IPS-15b (cell line): ENCODE results near the gene SLC37A3.
A peak's percentile ranks its signal among the peaks of the same experiment; 100 is the strongest.

Experiments used
- H3K27me3 ChIP-seq: one replicate; pipeline ENCODE4 v1.6.1; 2013; ENCODE audit warnings: low read length; ENCODE audit not compliant: control insufficient read depth, insufficient read depth
- H3K36me3 ChIP-seq: one replicate; pipeline ENCODE4 v1.6.1; 2013; ENCODE audit warnings: low read length; ENCODE audit not compliant: control insufficient read depth, insufficient read depth
- H3K4me1 ChIP-seq: one replicate; pipeline ENCODE4 v1.6.1; 2013; ENCODE audit warnings: mild to moderate bottlenecking, low read length; ENCODE audit not compliant: control insufficient read depth, insufficient read depth
- H3K4me3 ChIP-seq: one replicate; pipeline ENCODE4 v1.5.1; 2013; ENCODE audit warnings: low read depth, low read length
- H3K9ac ChIP-seq: one replicate; pipeline ENCODE4 v1.6.1; 2013; ENCODE audit warnings: low read depth, mild to moderate bottlenecking, low read length
- H3K9me3 ChIP-seq: one replicate; pipeline ENCODE4 v1.6.1; 2013; ENCODE audit warnings: mild to moderate bottlenecking, low read length; ENCODE audit not compliant: control insufficient read depth, insufficient read depth

SLC37A3 gene

GRCh38 chr7:140397784-140398750 lies at the start of gene SLC37A3:
Gene SLC37A3, minus strand, starts transcription at chr7:140398530. Its CDS starts 16,004 bp downstream, at chr7:140382526.
- Histone ChIP-seq H3K9me3 (no peaks in the 10 kb centered on the region), H3K9ac (peak within 1 kb of the TSS; percentile 96), H3K27me3 (no peaks in the 10 kb centered on the region), H3K36me3 (no peaks in the 10 kb centered on the region), H3K4me3 (peak within 1 kb of the TSS; percentile 96), H3K4me1 (peaks cover 3% of the 10 kb centered on the region)

- Histone ChIP-seq H3K4me1 (peaks cover 25% of the 10 kb centered on the region), H3K27me3 (no peaks in the 10 kb centered on the region), H3K36me3 (no peaks in the 10 kb centered on the region), H3K9me3 (no peaks in the 10 kb centered on the region), H3K4me3 (no peak overlapping the region), H3K9ac (no peak overlapping the region)
Measured at GRCh38 chr7:140447841-140448240, 49.5 kb upstream of the SLC37A3 start.

GRCh38 chr7:140446467-140446866 lies 48.1 kb upstream of the SLC37A3 start:
- Histone ChIP-seq H3K9me3 (no peaks in the 10 kb centered on the region), H3K4me1 (peaks cover 20% of the 10 kb centered on the region), H3K4me3 (no peak overlapping the region), H3K36me3 (no peaks in the 10 kb centered on the region), H3K9ac (no peak overlapping the region), H3K27me3 (no peaks in the 10 kb centered on the region)

- no peaks in the 10 kb centered on the region for H3K36me3 ChIP-seq
- no peaks in the 10 kb centered on the region for H3K9me3 ChIP-seq
- H3K4me3 ChIP-seq = no peak overlapping the region
- no peaks in the 10 kb centered on the region for H3K27me3 ChIP-seq
- H3K4me1 ChIP-seq = no peaks in the 10 kb centered on the region
- H3K9ac ChIP-seq = no peak overlapping the region
Measured at GRCh38 chr7:140441519-140441918, 43.2 kb upstream of the SLC37A3 start.

GRCh38 chr7:140440593-140440992 lies 42.3 kb upstream of the SLC37A3 start:
- no peak overlapping the region for H3K9ac ChIP-seq
- H3K9me3 ChIP-seq = no peaks in the 10 kb centered on the region
- no peaks in the 10 kb centered on the region for H3K4me1 ChIP-seq
- H3K27me3 ChIP-seq = no peaks in the 10 kb centered on the region
- H3K36me3 ChIP-seq = no peaks in the 10 kb centered on the region
- H3K4me3 ChIP-seq = no peak overlapping the region

- Histone ChIP-seq H3K9ac (no peak overlapping the region), H3K27me3 (no peaks in the 10 kb centered on the region), H3K9me3 (no peaks in the 10 kb centered on the region), H3K36me3 (no peaks in the 10 kb centered on the region), H3K4me1 (no peaks in the 10 kb centered on the region), H3K4me3 (no peak overlapping the region)
Measured at GRCh38 chr7:140439359-140439758, 41.0 kb upstream of the SLC37A3 start.

GRCh38 chr7:140435252-140435895 lies 37.0 kb upstream of the SLC37A3 start:
- H3K27me3 ChIP-seq = no peaks in the 10 kb centered on the region
- no peaks in the 10 kb centered on the region for H3K9me3 ChIP-seq
- H3K4me1 ChIP-seq = no peaks in the 10 kb centered on the region
- H3K36me3 ChIP-seq = no peaks in the 10 kb centered on the region
- H3K9ac ChIP-seq = no peak overlapping the region
- H3K4me3 ChIP-seq = no peak overlapping the region

GRCh38 chr7:140433396-140433795 lies 35.1 kb upstream of the SLC37A3 start:
- no peaks in the 10 kb centered on the region for H3K9me3 ChIP-seq
- peaks cover 2% of the 10 kb centered on the region for H3K36me3 ChIP-seq
- no peak overlapping the region for H3K9ac ChIP-seq
- no peaks in the 10 kb centered on the region for H3K4me1 ChIP-seq
- H3K4me3 ChIP-seq = no peak overlapping the region
- no peaks in the 10 kb centered on the region for H3K27me3 ChIP-seq

GRCh38 chr7:140426130-140426529 lies 27.8 kb upstream of the SLC37A3 start:
- H3K4me3 ChIP-seq = no peak overlapping the region
- no peak overlapping the region for H3K9ac ChIP-seq
- no peaks in the 10 kb centered on the region for H3K9me3 ChIP-seq
- peaks cover 2% of the 10 kb centered on the region for H3K36me3 ChIP-seq
- no peaks in the 10 kb centered on the region for H3K4me1 ChIP-seq
- H3K27me3 ChIP-seq = no peaks in the 10 kb centered on the region

- H3K9ac ChIP-seq = no peak overlapping the region
Measured at GRCh38 chr7:140425718-140426117, 27.4 kb upstream of the SLC37A3 start.

GRCh38 chr7:140423501-140423900 lies 25.2 kb upstream of the SLC37A3 start:
- H3K4me3 ChIP-seq = no peak overlapping the region

More at GRCh38 chr7:140425718-140426117, 27.4 kb upstream of the SLC37A3 start:
- no peaks in the 10 kb centered on the region for H3K27me3 ChIP-seq
- H3K4me1 ChIP-seq = no peaks in the 10 kb centered on the region
- H3K9me3 ChIP-seq = no peaks in the 10 kb centered on the region
- peaks cover 2% of the 10 kb centered on the region for H3K36me3 ChIP-seq
- no peak overlapping the region for H3K4me3 ChIP-seq

GRCh38 chr7:140421521-140421920 lies 23.2 kb upstream of the SLC37A3 start:
- H3K27me3 ChIP-seq = no peaks in the 10 kb centered on the region
- no peaks in the 10 kb centered on the region for H3K9me3 ChIP-seq
- H3K4me1 ChIP-seq = no peaks in the 10 kb centered on the region
- H3K36me3 ChIP-seq = no peaks in the 10 kb centered on the region
- H3K4me3 ChIP-seq = no peak overlapping the region
- no peak overlapping the region for H3K9ac ChIP-seq

More at GRCh38 chr7:140423501-140423900, 25.2 kb upstream of the SLC37A3 start:
- Histone ChIP-seq H3K27me3 (no peaks in the 10 kb centered on the region), H3K9me3 (no peaks in the 10 kb centered on the region), H3K36me3 (no peaks in the 10 kb centered on the region), H3K4me1 (no peaks in the 10 kb centered on the region), H3K9ac (no peak overlapping the region)
